SK-N-MC (cell line): Measurements from ENCODE around the gene GPC6.

ENCODE experiments used
- EZH2 ChIP-seq: fragments of 200-600 bp; sonication (generic); IDR thresholded peaks from one replicate; pipeline ENCODE4 v1.6.1; 2017; ENCODE audit warnings: antibody characterized with exemption
- FOXP2 ChIP-seq: optimal IDR thresholded peaks from 2 replicates; pipeline ENCODE3; 2011; ENCODE audit warnings: mild to moderate bottlenecking, moderate library complexity; ENCODE audit not compliant: insufficient read depth; ENCODE audit errors: extremely low read length, control extremely low read depth
- POLR2AphosphoS5 ChIP-seq: IDR thresholded peaks from 2 replicates; pipeline ENCODE4 v1.6.1; 2012; ENCODE audit warnings: mild to moderate bottlenecking, low read depth, low read length, borderline replicate concordance

- TF ChIP-seq EZH2: no peak
- no peak for TF ChIP-seq POLR2AphosphoS5
- TF ChIP-seq FOXP2: no peak
Measured at GRCh38 chr13:94176561-94176960, 950.0 kb downstream of the GPC6 start.
